ENCODE measurements around the gene FAM151A.

DNA sequence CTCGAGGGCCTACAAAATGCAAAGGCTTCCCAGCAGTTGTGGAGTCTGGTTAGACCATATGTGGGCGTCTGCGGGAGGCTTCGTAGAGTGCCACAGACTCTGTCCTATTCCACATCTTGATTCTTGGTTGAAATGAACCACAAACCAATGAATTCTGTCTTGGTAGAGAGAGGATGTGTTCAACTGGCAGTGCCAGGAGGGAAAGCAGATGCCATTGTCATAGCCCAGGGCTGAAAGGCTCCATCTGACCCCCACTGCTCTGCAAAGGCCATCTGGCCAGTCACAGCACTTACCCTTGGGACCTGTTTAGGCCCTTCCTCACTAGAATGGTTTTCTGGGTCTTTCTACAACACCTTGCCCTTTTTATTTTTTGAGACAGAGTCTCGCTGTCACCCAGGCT lies 53.2 kb downstream of the FAM151A start:
- TF ChIP-seq TAF1 (IDR thresholded peaks at IDR 0.05; ENCODE audit: low read depth, low read length), result no peak
- TF ChIP-seq POLR2AphosphoS5 (IDR thresholded peaks at IDR 0.05; ENCODE audit: low read depth, low read length), result no peak
- no peak for TF ChIP-seq POLR2A (IDR thresholded peaks at IDR 0.05; ENCODE audit: low read depth, low read length)
- TF ChIP-seq SPI1 (IDR thresholded peaks at IDR 0.05; ENCODE audit: low read depth, low read length), result no peak
- no peak for TF ChIP-seq POU2F2 (IDR thresholded peaks at IDR 0.05; ENCODE audit: low read depth, low read length)
- no peak for TF ChIP-seq PAX5 (IDR thresholded peaks at IDR 0.05; ENCODE audit: insufficient read depth, low read length, severe bottlenecking)

Data from GM12891 (cell line).